ENCODE data around the gene ESR1.

GRCh38 chr6:152143359-152143758, 335.9 kb downstream of the ESR1 start:
- TF ChIP-seq CTCF (IDR thresholded peaks at IDR 0.05) (no peak), POLR2A (IDR thresholded peaks at IDR 0.05) (no peak), EP300 (IDR thresholded peaks at IDR 0.05) (no peak)

Measured in tibial nerve (tissue), 4 donors.